ENCODE data around the gene SULF2. TPM values are rescaled to one million over a fixed set of nuclear protein-coding genes. Genes with fewer than 3 reads are reported as not detected.

SULF2 gene
- total and polyA plus RNA-seq, 2 of the 4 experiments (the other 2 are of a cell fraction) = 0.54 to 0.77 TPM

- H2BK15ac ChIP-seq (ENCODE audit: low read depth, low read length) = no peak overlapping the region
- no peaks in the 10 kb centered on the region for H3K4me1 ChIP-seq (ENCODE audit: control insufficient read depth, insufficient read depth, low read length)
- WGBS, 2 experiments (ENCODE audit: extremely low coverage in 2 of 2, insufficient read length in 1 of 2) = 70% methylated on average over 6 of the region's 6 CpGs; no CpG with 5 or more reads in 1 of the 2 experiments
- H3K36me3 ChIP-seq (ENCODE audit: control insufficient read depth, insufficient read depth, low read length) = no peaks in the 10 kb centered on the region
- dilution Hi-C loops (cut with HindIII; ENCODE audit: low sequenced_read_pairs, unreplicated experiment) (no loop called here), intact Hi-C loops (cut with micrococcal nuclease) (no loop called here), in situ Hi-C loops (cut with MboI; ENCODE audit: low sequenced_read_pairs) (loop anchor here (5.0 to 25.0 kb wide), 2 partner anchors 944 to 1239 kb away; partner anchors contain the start of gene ARFGEF2)
- H3K9me3 ChIP-seq (ENCODE audit: control insufficient read depth, insufficient read depth, low read length) = no peaks in the 10 kb centered on the region
- BruUV-seq (replicated peaks) = no TSS peak
- H3K9me1 ChIP-seq (ENCODE audit: insufficient read depth, low read length) = no peaks in the 10 kb centered on the region
- no peaks in the 10 kb centered on the region for H4K20me1 ChIP-seq (ENCODE audit: insufficient read depth, low read length)
- no peak overlapping the region for H3K18ac ChIP-seq (ENCODE audit: low read depth, low read length)
- H3K79me1 ChIP-seq (ENCODE audit: low read depth in 1 of 2, low read length in 2 of 2) = no peaks in the 10 kb centered on the region
- no peak overlapping the region for H2AK9ac ChIP-seq (replicated peaks; ENCODE audit: low read depth, low read length, poor library complexity)
- H4K8ac ChIP-seq (ENCODE audit: low read depth in 2 of 2, low read length in 2 of 2) = no peak overlapping the region
- H3K9ac ChIP-seq (ENCODE audit: low read depth, low read length) = no peak overlapping the region
- DNase-seq = no peak
- no peak overlapping the region for H3K4ac ChIP-seq (ENCODE audit: low read depth, low read length)
- no peak for ATAC-seq (ENCODE audit: low read depth)
- no peak overlapping the region for H2BK120ac ChIP-seq (ENCODE audit: low read depth, low read length)
- H4K91ac ChIP-seq (ENCODE audit: insufficient read depth, low read depth, low read length) = no peak overlapping the region
- H2AK5ac ChIP-seq (ENCODE audit: low read depth, low read length) = no peak overlapping the region
- H3K56ac ChIP-seq (ENCODE audit: extremely low read depth, insufficient read depth, low read length) = no peak overlapping the region
- H3K23ac ChIP-seq (ENCODE audit: low read depth, low read length) = no peak overlapping the region
- H4K5ac ChIP-seq (ENCODE audit: low read depth, low read length) = no peak overlapping the region
- TF ChIP-seq MXI1 (IDR thresholded peaks at IDR 0.05; ENCODE audit: borderline replicate concordance, low read depth, low read length) = no peak
- TF ChIP-seq RCOR1 (IDR thresholded peaks at IDR 0.05; ENCODE audit: insufficient replicate concordance, low read length) = no peak
- TF ChIP-seq ELK1 (IDR thresholded peaks at IDR 0.05; ENCODE audit: borderline replicate concordance, low read depth, low read length) = no peak
- no peak for TF ChIP-seq BHLHE40 (IDR thresholded peaks at IDR 0.05; ENCODE audit: low read depth, low read length)
- TF ChIP-seq POLR2A (IDR thresholded peaks at IDR 0.05; ENCODE audit: low read depth, low read length) = no peak
- no peak for TF ChIP-seq CTCF (conservative IDR thresholded peaks at IDR 0.05; ENCODE audit: low read depth, low read length)
- no peak for TF ChIP-seq MAZ (IDR thresholded peaks at IDR 0.05; ENCODE audit: borderline replicate concordance, low read depth, low read length)
- TF ChIP-seq FOS (IDR thresholded peaks at IDR 0.05; ENCODE audit: low read depth, low read length) = no peak
- TF ChIP-seq RAD21 (IDR thresholded peaks at IDR 0.05; ENCODE audit: low read length) = no peak
- TF ChIP-seq CHD1 (IDR thresholded peaks at IDR 0.05; ENCODE audit: low read depth, low read length) = no peak
- no peak for TF ChIP-seq NFE2L2 (IDR thresholded peaks at IDR 0.05; ENCODE audit: low read depth, low read length)
- TF ChIP-seq MAFK (IDR thresholded peaks at IDR 0.05; ENCODE audit: low read depth, low read length) = no peak
- TF ChIP-seq RFX5 (IDR thresholded peaks at IDR 0.05; ENCODE audit: low read depth, low read length) = no peak
- ChIA-PET CTCF (interaction anchor here (0.9 kb wide), 1 partner anchor 947 kb away, joined by 3 read pairs; no protein-coding TSS in a partner anchor), POLR2A (ENCODE audit: unreplicated experiment) (no interaction called here)
- no peak overlapping the region for H3K27ac ChIP-seq (ENCODE audit: insufficient read depth, low read length)
- H2AFZ ChIP-seq (replicated peaks; ENCODE audit: low read length, poor library complexity) = no peak overlapping the region
- H3K4me3 ChIP-seq (ENCODE audit: insufficient read depth, low read depth, low read length) = no peak overlapping the region
- no peak overlapping the region for H3K4me2 ChIP-seq (ENCODE audit: low read depth, low read length)
- no peak overlapping the region for H2BK20ac ChIP-seq (ENCODE audit: low read depth, low read length)
- H3K27me3 ChIP-seq (ENCODE audit: control insufficient read depth, insufficient read depth, low read length) = peaks cover 8% of the 10 kb centered on the region
- H3K14ac ChIP-seq (replicated peaks; ENCODE audit: low read depth, low read length) = no peak overlapping the region
- H2BK5ac ChIP-seq (ENCODE audit: low read depth, low read length, poor library complexity, severe bottlenecking) = no peak overlapping the region
These were observed 111.7 kb downstream of the SULF2 start for GRCh38 chr20:47673671-47673955.

Data from IMR-90 (cell line).